GM21723 (cell line): ENCODE measurements around the gene EMILIN3.

ENCODE experiments used
- ATAC-seq: cut with Tn5 transposase; IDR thresholded peaks from one replicate; pipeline ENCODE4 v1.9.1; 2021; ENCODE audit warnings: mild to moderate bottlenecking, moderate library complexity; ENCODE audit not compliant: unreplicated experiment

Gene EMILIN3

GRCh38 chr20:41366546-41367392 lies at the start of gene EMILIN3:
TSS of gene EMILIN3 (minus strand) at chr20:41366818. CDS start at chr20:41366634, 184 bp downstream.
- no peak for ATAC-seq

DNA sequence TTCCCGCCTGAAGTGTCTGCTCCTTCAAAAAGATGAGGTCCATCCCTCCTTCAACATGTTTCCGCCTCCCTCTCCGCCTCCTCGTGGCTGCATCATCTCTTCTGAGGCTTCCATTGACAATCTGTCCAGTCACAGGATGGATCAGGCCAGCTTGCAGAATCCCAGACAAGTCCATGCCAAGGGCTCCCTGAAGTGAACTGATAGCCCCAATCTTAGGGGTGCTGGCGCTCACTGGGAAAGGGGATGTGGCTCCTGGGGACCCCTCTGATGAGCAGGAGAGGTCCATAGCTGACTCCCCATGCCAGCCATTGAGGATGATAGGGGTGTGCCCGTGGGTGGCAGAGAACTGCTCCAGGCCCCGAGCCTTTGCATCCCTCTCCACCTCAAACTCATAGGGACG lies 48.6 kb upstream of the EMILIN3 start:
- no peak for ATAC-seq

GRCh38 chr20:41413169-41413568 lies 46.6 kb upstream of the EMILIN3 start:
- ATAC-seq: no peak

GRCh38 chr20:41412324-41413120 lies 45.9 kb upstream of the EMILIN3 start:
- no peak for ATAC-seq

DNA sequence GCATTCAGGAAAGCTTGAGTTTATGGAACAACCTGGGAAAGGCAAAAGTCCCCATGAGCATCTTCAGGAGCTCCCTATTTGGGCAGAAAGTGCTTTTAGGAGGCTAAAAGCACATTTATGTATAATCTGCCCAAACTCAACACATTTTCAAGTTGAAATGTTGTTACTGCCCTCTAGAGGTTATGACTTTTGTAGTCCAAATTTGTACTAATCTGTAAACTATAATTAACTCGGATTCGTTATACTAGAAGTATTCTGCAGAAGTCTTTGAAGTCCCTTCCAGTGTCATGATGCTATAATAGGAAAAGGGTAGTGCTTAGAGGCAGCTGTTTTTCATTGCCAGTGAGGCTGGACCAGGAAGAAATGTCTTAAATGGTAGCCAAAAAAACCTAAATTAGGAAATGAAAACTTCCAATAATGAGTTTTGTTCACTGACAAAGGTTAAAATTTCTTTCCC lies 44.8 kb upstream of the EMILIN3 start:
- no peak for ATAC-seq

DNA sequence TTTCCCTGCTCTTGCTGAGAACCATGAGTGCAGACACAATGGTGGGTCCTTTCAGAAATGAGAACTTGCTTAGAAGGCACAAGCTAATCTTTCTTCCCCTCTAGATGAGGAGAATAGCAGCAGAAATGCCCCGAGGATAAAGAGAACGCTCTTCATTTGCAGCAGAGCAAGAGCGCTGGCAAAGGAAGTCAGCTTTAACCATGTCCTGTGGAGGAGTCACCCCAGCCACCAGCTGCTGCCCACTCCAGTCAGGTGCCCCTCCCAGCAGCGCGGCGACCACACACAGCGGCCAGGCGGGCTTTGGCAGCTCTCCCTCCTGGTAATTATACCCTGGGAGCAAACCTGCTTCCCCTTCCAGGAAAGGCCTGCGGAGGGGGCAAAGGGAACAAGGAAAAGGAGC lies 42.4 kb upstream of the EMILIN3 start:
- ATAC-seq: no peak

DNA sequence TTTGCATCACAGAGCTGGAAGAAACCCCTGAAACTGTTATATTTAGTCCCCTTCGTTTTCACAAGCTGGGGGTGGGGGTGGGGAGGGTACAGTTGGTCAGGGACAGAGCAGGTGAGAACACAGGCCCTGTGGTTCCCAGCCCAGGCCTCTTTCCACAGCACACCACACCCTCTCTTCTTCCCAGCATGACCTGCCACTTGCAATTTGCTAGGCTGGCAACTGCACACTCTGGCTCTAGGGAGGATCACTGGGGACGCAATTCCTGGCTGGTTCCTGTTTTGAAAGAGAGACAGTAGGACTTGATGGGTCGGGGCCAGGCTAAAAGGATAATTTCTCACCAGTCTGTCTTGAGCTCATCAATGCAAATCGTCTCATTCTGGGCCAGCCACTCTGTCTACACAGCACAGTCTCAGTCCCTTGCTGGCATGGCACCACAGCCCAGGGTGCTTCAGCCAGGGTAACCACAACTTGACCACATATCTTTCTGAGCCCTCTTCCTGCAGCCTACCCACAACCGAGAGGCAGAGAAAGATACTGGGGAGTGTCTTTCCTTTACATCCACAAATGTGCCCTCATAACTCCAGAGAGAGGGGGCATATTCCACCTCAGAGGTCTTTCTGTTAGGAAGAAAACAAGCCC lies 41.7 kb upstream of the EMILIN3 start:
- peak; percentile 69 for ATAC-seq

GRCh38 chr20:41407607-41408006 lies 41.0 kb upstream of the EMILIN3 start:
- no peak for ATAC-seq

DNA sequence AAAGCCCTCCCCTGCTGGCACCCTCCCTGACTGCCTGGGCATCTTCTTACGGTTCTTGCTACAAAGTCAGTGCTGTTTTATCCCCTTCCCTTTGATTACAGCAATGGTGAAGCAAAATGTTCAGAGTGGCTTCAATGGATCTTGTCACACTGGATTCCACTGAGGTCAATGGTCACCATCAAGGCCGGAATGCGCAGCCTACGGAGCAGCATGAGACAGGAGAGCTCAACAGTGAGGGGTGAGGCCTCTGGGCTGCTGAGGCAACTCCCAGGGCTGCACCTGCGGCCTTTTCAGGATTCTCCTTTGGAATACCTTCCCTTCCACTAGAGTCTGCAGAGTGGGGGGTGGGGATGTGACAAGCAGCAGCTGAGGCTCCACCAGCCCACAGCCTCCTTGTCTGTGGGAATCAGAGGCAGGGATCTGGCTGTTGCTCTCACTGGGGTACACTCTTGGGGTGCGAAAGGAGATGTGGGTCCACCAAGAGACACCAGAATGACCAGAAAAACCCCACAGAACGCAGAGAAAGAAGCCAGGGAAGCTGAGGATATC lies 40.4 kb upstream of the EMILIN3 start:
- no peak for ATAC-seq

DNA sequence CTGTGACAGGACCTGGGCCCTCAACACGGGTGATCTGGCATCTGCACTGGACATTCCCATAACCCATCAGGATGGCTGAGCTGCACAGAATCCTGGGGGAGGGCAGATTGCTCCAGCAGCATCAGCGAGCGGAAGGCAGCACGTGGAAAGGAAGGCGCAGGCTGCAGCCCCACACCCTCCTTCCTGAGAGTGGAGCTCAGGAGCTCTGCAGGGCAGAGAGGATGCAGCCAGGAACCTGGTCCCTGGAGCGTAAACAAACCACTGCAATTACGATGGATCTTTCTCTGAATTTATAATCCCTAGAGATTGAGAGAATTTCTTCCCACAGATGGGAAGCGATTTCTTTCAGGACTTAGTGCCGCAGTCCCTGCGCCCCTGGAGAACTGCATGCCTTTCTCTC lies 39.7 kb upstream of the EMILIN3 start:
- no peak for ATAC-seq

DNA sequence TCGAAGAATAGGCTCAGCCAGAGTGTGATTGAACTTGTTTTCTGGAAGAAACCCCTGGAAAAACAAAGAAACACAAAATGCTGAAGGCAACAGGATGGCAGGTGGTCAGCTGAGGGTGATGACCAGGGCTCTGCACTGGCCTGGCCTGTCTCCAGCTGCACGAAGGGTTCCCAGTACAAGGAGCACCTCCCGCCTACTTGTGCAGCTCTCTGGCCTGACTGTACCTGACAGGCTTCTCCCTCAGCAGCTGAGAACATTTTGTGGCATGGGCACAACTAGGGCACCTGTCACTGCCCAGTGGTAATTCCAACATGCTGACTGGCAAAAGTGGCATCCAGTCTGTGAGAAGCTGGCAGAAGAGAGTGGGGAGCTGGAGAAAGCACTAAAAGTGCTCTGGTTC lies 38.8 kb upstream of the EMILIN3 start:
- no peak for ATAC-seq

DNA sequence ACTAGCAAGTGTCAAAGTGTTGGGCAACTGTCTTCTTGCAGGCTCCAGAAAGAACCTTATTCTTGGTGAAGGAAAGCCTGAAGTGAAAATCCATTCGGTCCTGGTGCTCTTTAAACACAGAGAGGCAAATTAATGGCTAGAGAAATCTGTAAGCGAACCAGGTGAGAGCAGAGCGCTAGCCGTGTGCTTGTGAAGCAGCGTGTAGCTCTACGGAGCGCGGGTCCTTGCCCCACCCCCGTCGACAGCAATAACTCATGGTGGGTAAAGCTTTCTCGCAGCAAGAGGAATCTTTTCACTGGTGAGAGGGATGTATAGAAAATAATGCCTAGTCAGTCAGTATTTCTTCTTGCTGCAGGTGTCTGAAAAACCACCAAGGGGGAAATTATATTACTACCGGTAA lies 37.0 kb upstream of the EMILIN3 start:
- ATAC-seq: no peak

- ATAC-seq: no peak
Observed at GRCh38 chr20:41398408-41398807, 31.8 kb upstream of the EMILIN3 start.

DNA sequence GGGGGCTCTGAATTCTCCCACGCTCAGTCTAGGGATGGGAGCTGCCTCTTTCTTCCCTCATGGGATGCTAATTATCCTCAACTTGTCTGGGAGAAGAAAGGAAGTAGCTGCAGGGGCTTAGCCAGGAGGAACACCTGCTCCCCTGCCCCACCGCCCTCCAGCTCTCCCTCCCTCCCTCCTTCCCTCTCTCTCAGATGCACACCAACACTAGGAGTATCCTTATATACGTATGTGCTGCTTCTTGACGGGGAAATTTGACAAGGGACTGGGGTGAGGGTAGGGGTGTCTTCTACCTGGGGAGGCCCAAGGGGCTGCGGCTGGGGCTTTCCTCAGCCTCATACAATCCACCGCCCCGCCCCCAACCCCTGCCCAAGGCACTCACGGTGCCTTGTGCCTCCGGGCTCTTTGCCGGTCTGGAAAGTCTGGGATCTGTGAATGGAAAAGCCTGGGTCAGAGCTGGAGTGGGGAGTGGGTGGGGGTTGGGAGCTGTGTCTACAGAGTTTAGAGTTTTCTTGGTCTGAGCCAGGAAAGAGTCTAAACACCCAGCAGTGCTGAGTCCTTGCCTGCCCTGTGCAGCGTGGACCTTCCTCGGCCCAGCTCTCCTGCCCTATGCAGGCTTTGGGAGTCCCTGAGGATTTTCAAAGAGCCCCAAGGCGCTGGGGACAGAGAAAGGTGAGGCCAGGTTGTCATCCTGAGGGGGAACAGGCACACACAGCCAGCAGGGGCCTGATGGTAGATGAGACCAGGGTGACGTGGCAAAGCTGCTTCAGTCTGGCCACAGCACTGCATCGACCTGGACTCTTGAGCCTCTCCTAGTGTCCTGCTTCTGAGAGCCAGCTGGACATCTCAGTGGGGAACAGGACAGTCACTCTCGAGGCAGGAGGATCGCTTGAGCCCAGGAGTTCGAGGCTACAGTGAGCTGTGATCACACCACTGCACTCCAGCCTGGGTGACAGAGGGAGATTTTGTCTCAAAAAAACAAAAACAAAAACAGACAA lies 29.3 kb upstream of the EMILIN3 start:
- no peak for ATAC-seq

DNA sequence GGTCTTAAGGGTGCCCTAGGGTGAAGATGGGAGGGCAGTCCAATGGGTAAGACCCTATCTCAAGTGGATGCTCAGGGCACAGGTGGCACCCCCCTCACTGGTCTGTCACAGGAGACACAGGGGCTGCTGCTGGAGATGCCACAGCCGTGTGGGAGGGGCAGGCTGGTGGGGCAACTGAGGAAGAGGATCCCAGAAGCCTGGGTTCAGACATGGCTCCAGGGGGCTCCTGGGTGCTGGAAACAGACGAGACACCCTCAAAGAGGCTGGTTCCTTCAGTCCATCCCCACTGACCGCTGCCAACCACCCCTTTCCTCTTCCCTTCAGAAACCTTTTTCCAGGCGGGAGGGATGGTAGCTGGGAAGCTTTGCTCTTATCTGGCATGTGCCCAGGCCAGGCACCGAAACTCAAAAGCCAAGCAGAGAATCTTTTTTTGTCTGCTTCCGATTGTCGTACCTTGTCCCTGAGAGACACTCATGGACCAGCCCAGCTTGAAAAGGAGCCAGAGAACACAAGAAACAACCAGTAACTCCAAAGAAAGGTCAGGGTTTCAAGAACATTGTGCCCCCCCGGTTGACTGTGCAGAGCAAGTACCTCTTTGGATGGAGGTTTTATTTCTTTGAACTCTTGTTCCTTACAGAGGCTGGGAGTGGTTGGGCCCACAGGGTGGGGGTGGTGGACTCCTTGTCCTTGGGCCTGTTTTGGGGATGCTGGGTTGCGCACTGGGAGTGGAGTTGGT lies 28.5 kb upstream of the EMILIN3 start:
- ATAC-seq: no peak

DNA sequence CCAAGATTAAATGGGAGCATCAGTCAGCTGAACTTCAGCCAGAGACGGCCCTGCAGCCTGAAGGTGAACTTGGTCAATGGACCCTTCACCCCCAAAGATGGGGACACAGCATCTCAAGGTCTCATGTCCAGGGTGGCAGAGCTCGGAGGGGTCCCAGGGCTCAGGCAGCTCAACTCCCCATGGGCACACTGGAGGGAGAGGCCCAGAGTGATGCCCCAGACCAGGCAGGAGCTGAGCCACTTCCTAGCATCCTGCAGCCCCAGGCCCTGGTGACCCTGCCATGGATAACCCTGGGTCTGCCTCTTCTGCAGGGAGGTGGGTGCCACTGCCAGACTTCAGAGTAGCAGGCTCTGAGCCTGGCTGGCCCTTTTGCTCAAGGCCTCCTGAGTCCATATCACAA lies 27.5 kb upstream of the EMILIN3 start:
- ATAC-seq: no peak

DNA sequence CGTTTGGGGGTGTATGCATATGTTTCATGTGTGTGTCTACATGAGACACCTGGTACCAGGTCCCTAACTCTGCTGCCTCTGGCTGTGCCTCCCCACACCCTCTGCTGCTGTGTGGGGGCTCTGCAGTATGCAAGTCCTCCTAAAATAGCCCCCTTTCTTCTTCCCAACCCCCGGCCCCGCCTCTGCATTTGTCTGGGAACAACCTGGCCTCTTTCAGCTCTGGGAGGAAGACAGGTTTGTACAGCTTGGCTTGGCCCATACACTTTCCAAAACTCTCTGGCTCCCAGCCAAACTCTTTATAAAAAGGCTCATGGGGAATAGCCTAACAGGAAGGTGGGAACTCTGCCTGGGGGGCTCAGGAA lies 27.1 kb upstream of the EMILIN3 start:
- ATAC-seq: no peak

- ATAC-seq: no peak
Observed at GRCh38 chr20:41392871-41393704, 26.5 kb upstream of the EMILIN3 start.

DNA sequence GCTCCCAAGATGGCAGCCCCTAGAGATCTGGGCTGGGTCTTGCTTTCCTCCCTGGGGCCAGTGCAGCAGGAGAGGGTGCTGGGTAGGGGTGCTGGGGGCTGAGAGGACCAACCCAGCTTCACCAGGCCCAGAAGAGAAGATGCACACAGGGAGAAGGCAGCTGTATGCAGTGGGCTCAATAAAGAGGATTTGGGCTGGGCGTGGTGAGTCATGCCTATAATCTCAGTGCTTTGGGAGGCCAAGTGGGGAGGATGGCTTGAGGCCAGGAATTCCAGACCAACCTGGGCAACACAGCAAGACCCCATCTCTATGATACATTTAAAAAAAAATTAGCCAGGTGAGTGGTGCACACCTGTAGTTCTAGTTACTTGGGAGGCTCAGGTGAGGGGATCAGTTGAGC lies 25.7 kb upstream of the EMILIN3 start:
- ATAC-seq: no peak
